Cardiac septum (tissue), 1 donor: ENCODE results near the gene AGXT. TPM values are rescaled to one million over a fixed set of nuclear protein-coding genes. Genes with fewer than 3 reads are reported as not detected.

Source experiments
- DNase-seq: peaks from one replicate; pipeline ENCODE4 v3.0.0-alpha.2; 2020; ENCODE audit warnings: low spot score
- intact Hi-C: fragments of 100-400 bp; cut with DNase I; formaldehyde crosslinking; loops from one replicate; pipeline ENCODE4 v1.14.0; 2022
- total RNA-seq: library from RNA; stranded (reverse); fragmentation: NEBNext Ultra II Directional; extraction: Animal tissue kit (Norgen Biotek cat#: 25700); gene quantifications from one replicate; pipeline ENCODE4 v1.2.1, GENCODE V29; 2021
- donor health status: DM: no; HTN: no; CAD: no.

The AGXT gene
- total RNA-seq, 1 donor from 2014 or later, result not detected

- DNase-seq, result peak; percentile 71
- intact Hi-C loops, result no loop called here
Observed at GRCh38 chr2:240920783-240921231, 52.2 kb downstream of the AGXT start.

- peak; percentile 39 for DNase-seq
- intact Hi-C loops, result no loop called here
Observed at GRCh38 chr2:240921311-240921994, 52.8 kb downstream of the AGXT start.

- intact Hi-C loops, result no loop called here
- no peak for DNase-seq
Observed at GRCh38 chr2:240921995-240922244, 53.3 kb downstream of the AGXT start.

- intact Hi-C loops, result no loop called here
- DNase-seq, result peak; percentile 70
Observed at GRCh38 chr2:240922245-240922981, 53.8 kb downstream of the AGXT start.

- peak; percentile 50 for DNase-seq
- intact Hi-C loops, result no loop called here
Observed at GRCh38 chr2:240922982-240923537, 54.4 kb downstream of the AGXT start.

GRCh38 chr2:240925191-240925567 is 56.6 kb downstream of the AGXT start:
- no peak for DNase-seq
- intact Hi-C loops, result no loop called here

GRCh38 chr2:240925568-240926515 is 57.2 kb downstream of the AGXT start:
- intact Hi-C loops, result no loop called here
- peak; percentile 74 for DNase-seq

- peak; percentile 72 for DNase-seq
- intact Hi-C loops, result no loop called here
Observed at GRCh38 chr2:240926516-240927389, 58.1 kb downstream of the AGXT start.

- no peak for DNase-seq
- intact Hi-C loops, result no loop called here
Observed at GRCh38 chr2:240927390-240927781, 58.8 kb downstream of the AGXT start.

- intact Hi-C loops, result no loop called here
- DNase-seq, result peak; percentile 63
Observed at GRCh38 chr2:240928476-240929363, 60.1 kb downstream of the AGXT start.

GRCh38 chr2:240929364-240930095 is 60.9 kb downstream of the AGXT start:
- peak; percentile 65 for DNase-seq
- intact Hi-C loops, result no loop called here

Other genes with a start within 250 kb of the AGXT start
- 1.5 TPM for gene GPR35, start 243.3 kb upstream of the AGXT start, total RNA-seq
- not detected for gene AQP12B, start 185.9 kb upstream of the AGXT start, total RNA-seq
- not detected for gene AQP12A, start 177.0 kb upstream of the AGXT start, total RNA-seq
- 10.2 TPM for gene KIF1A, start 48.6 kb upstream of the AGXT start, total RNA-seq
- gene MAB21L4, start 27.3 kb downstream of the AGXT start, total RNA-seq, result not detected
- gene CROCC2, start 37.5 kb downstream of the AGXT start, total RNA-seq, result not detected
- 9.7 TPM for gene SNED1, start 129.8 kb downstream of the AGXT start, total RNA-seq
- gene MTERF4, start 233.5 kb downstream of the AGXT start, total RNA-seq, result 21.0 TPM